ENCODE measurements around the gene WDFY2. TPM values are rescaled to one million over a fixed set of nuclear protein-coding genes. Genes with fewer than 3 reads are reported as not detected.

WDFY2 gene
- total and polyA plus RNA-seq, 2 experiments from 2014 or later = 11.4 to 24.0 TPM

DNA sequence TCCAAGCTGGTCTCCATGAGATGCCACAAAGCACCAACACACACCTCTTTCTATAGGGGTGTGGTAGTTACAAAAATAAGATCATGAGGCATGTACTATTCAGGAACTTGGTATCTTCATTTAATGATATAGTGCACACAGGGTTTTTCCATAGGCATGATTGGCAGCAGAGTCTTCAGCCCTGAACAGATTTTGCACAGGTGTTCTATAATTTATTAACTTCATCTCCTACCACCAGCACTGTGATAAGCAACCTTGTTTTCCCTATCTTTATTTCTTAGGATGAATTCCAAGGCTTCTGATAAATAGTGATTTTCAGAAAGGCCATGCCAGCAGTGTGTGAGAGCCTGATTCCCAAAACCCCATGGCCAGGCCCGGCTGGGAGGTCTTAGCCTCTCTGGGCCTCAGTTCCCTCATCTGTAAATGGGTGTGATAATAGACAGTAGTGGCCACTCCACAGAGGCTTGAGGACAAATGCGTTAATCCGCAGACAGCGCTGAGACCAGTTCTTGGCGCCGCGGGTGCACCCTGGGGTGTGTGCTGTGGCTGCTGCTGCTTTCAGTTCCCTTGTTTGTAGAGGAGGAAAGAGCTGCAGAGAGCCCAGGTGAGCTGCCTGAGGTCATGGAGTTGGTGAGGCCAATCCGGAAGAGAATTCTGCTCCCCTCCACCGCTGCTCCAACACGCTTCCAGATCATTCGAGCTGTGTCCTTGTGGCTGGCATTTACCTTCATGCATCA is 186.6 kb downstream of the WDFY2 start (continued):
- TF ChIP-seq, protein P1, sequence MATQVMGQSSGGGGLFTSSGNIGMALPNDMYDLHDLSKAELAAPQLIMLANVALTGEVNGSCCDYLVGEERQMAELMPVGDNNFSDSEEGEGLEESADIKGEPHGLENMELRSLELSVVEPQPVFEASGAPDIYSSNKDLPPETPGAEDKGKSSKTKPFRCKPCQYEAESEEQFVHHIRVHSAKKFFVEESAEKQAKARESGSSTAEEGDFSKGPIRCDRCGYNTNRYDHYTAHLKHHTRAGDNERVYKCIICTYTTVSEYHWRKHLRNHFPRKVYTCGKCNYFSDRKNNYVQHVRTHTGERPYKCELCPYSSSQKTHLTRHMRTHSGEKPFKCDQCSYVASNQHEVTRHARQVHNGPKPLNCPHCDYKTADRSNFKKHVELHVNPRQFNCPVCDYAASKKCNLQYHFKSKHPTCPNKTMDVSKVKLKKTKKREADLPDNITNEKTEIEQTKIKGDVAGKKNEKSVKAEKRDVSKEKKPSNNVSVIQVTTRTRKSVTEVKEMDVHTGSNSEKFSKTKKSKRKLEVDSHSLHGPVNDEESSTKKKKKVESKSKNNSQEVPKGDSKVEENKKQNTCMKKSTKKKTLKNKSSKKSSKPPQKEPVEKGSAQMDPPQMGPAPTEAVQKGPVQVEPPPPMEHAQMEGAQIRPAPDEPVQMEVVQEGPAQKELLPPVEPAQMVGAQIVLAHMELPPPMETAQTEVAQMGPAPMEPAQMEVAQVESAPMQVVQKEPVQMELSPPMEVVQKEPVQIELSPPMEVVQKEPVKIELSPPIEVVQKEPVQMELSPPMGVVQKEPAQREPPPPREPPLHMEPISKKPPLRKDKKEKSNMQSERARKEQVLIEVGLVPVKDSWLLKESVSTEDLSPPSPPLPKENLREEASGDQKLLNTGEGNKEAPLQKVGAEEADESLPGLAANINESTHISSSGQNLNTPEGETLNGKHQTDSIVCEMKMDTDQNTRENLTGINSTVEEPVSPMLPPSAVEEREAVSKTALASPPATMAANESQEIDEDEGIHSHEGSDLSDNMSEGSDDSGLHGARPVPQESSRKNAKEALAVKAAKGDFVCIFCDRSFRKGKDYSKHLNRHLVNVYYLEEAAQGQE (IDR thresholded peaks at IDR 0.05; ENCODE audit: unreplicated experiment) = no peak
- TF ChIP-seq STAT1 (IDR thresholded peaks at IDR 0.05; ENCODE audit: unreplicated experiment) = no peak
- TF ChIP-seq EZH2phosphoT487 (IDR thresholded peaks at IDR 0.05; ENCODE audit: unreplicated experiment) = no peak
- TF ChIP-seq POLR2AphosphoS5 (IDR thresholded peaks at IDR 0.05; ENCODE audit: low read depth) = no peak
- no peak for TF ChIP-seq JUNB (IDR thresholded peaks at IDR 0.05; ENCODE audit: unreplicated experiment)
- TF ChIP-seq ZNF114 (CRISPR knock-in tag; IDR thresholded peaks at IDR 0.05) = no peak
- TF ChIP-seq, protein P2, sequence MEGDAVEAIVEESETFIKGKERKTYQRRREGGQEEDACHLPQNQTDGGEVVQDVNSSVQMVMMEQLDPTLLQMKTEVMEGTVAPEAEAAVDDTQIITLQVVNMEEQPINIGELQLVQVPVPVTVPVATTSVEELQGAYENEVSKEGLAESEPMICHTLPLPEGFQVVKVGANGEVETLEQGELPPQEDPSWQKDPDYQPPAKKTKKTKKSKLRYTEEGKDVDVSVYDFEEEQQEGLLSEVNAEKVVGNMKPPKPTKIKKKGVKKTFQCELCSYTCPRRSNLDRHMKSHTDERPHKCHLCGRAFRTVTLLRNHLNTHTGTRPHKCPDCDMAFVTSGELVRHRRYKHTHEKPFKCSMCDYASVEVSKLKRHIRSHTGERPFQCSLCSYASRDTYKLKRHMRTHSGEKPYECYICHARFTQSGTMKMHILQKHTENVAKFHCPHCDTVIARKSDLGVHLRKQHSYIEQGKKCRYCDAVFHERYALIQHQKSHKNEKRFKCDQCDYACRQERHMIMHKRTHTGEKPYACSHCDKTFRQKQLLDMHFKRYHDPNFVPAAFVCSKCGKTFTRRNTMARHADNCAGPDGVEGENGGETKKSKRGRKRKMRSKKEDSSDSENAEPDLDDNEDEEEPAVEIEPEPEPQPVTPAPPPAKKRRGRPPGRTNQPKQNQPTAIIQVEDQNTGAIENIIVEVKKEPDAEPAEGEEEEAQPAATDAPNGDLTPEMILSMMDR (conservative IDR thresholded peaks at IDR 0.05; ENCODE audit: low read depth in 2 of 2) = no peak

DNA sequence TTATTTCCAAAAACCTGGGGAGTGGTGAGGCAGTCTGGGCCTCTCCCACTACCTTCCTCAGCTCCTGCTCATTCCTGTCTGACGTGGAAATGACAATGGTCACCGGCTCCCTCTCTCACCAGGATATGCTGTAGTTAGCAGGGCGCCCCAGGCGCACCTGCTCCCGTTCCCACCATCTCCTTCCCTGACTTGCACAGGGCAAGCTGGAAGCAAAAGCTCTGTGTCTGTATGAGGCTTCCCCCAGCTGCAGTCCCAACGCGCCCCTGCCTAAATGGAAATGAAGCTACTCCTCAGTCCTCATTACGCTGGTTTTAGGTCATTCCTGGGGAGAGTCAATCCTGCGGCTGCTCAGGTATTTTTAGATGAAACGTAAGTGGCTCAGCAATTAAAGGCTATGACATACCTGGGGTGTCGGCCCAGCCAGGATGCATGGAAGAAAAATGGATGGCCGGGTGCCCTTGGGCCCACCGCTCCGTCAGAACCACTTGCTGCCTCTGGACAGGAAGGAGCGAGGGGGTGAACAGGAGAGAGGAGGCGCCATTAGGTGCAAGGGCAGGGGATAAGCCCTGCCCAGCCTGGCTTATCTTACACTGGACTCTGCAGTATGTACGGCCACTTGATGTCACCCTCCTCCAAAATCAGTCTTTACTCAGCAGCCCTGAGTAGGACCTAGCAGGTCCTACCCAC is 187.3 kb downstream of the WDFY2 start:
- Histone ChIP-seq H3K4me3 (no peak overlapping the region), H3K36me3 (ENCODE audit: insufficient read depth) (no peaks in the 10 kb centered on the region), H3K79me2 (replicated peaks; ENCODE audit: insufficient read depth) (no peaks in the 10 kb centered on the region), H3K9me2 (ENCODE audit: insufficient read depth) (no peaks in the 10 kb centered on the region), H3K4me2 (no peak overlapping the region), H3F3A (replicated peaks; ENCODE audit: low read depth) (0 out of 2 replicates have a peak, but pooled peaks cover 4% of the 10 kb centered on the region), H4K20me1 (replicated peaks; ENCODE audit: insufficient read depth) (no peaks in the 10 kb centered on the region), H3K27me3 (ENCODE audit: insufficient read depth) (no peaks in the 10 kb centered on the region), H2AFZ (no peak overlapping the region), H3K27ac (ENCODE audit: low read depth) (no peak overlapping the region), H3K4me1 (ENCODE audit: insufficient read depth) (peaks cover 19% of the 10 kb centered on the region)
- Mint-ChIP-seq H3K9me3 (0 out of 3 replicates have a peak, but pooled peaks cover 3% of the 10 kb centered on the region), H3K4me1 (peaks cover 33% of the 10 kb centered on the region), H3K27ac (peak overlapping the region; percentile 9; the same call in 1 of the 2 replicates), H3K36me3 (ENCODE audit: low read depth) (peaks cover 3% of the 10 kb centered on the region; the same call in 2 of the 3 replicates), H3K4me3 (no peak overlapping the region; the same call in 2 of the 3 replicates), H3K27me3 (ENCODE audit: insufficient read depth, low read depth, poor library complexity) (peaks cover 23% of the 10 kb centered on the region)
- ATAC-seq = peak; percentile 4; the same call in 2 of the 3 replicates
- TF ChIP-seq ZNF114 (CRISPR knock-in tag; IDR thresholded peaks at IDR 0.05) = no peak
- TF ChIP-seq, protein P2 (conservative IDR thresholded peaks at IDR 0.05; ENCODE audit: low read depth in 2 of 2) = peak in 1 of 2 experiments; percentile 26; a peak in 2 of 4 replicates
- TF ChIP-seq EZH2phosphoT487 (IDR thresholded peaks at IDR 0.05; ENCODE audit: unreplicated experiment) = no peak
- no peak for DNase-seq (ENCODE audit: low spot score)
